Keratinocyte (primary cell): ENCODE data around the gene RAB30. TPM values are rescaled to one million over a fixed set of nuclear protein-coding genes. Genes with fewer than 3 reads are reported as not detected.

Experiments used
- DNase-seq: peaks from one replicate; pipeline ENCODE4 v3.0.0-alpha.2; 2011; ENCODE audit warnings: low read depth, missing footprints, low spot score
- FAIRE-seq: peaks from 2 replicates; lab custom pipeline; 2011; peaks lifted over from hg19 to GRCh38; lab: Jason Lieb, UNC
- H2AFZ ChIP-seq: 2 replicates; pipeline ENCODE4 v1.6.0; 2012; ENCODE audit warnings: low read length, control low read depth, inconsistent platforms; ENCODE audit not compliant: control insufficient read depth
- H3K27ac ChIP-seq: 2 replicates; pipeline ENCODE4 v1.5.1; 2011; ENCODE audit warnings: low read length; ENCODE audit not compliant: control insufficient read depth, insufficient read depth
- H3K27me3 ChIP-seq: 3 replicates; pipeline ENCODE4 v1.6.0; 2011; ENCODE audit warnings: low read length; ENCODE audit not compliant: control insufficient read depth, insufficient read depth; ENCODE audit errors: extremely low read depth
- H3K36me3 ChIP-seq, 2 experiments: 2 replicates in 1 of 2; 3 replicates in 1 of 2; pipeline ENCODE4 v1.5.1; 2011; ENCODE audit warnings: low read length in 2 of 2, mild to moderate bottlenecking in 1 of 2; ENCODE audit not compliant: control insufficient read depth in 2 of 2, insufficient read depth in 2 of 2; ENCODE audit errors: extremely low read depth in 1 of 2
- H3K4me1 ChIP-seq: 3 replicates; pipeline ENCODE4 v1.5.1; 2011; ENCODE audit warnings: low read length; ENCODE audit not compliant: control insufficient read depth, insufficient read depth; ENCODE audit errors: extremely low read depth
- H3K4me2 ChIP-seq: 3 replicates; pipeline ENCODE4 v1.6.0; 2011; ENCODE audit warnings: low read depth, low read length; ENCODE audit not compliant: control insufficient read depth, insufficient read depth; ENCODE audit errors: extremely low read depth
- H3K4me3 ChIP-seq, 3 experiments: fragments of 200-600 bp in 1 of 3; sonication (generic) in 1 of 3; 2 replicates in 2 of 3; 3 replicates in 1 of 3; pipeline ENCODE4 v1.5.1; 2011 to 2016; ENCODE audit warnings: low read length in 3 of 3, mild to moderate bottlenecking in 3 of 3, control low read depth in 2 of 3, inconsistent platforms in 1 of 3, low read depth in 1 of 3, mixed read lengths in 1 of 3, mixed run types in 1 of 3, moderate library complexity in 1 of 3; ENCODE audit not compliant: control insufficient read depth in 2 of 3, insufficient read depth in 2 of 3; ENCODE audit errors: extremely low read depth in 1 of 3
- H3K79me2 ChIP-seq: 2 replicates; pipeline ENCODE4 v1.6.0; 2012; ENCODE audit warnings: low read length; ENCODE audit not compliant: control insufficient read depth, insufficient read depth
- H3K9ac ChIP-seq: 3 replicates; pipeline ENCODE4 v1.6.0; 2011; ENCODE audit warnings: low read length; ENCODE audit not compliant: control insufficient read depth, insufficient read depth; ENCODE audit errors: extremely low read depth
- H3K9me1 ChIP-seq: 3 replicates; pipeline ENCODE4 v1.6.0; 2011; ENCODE audit warnings: low read length; ENCODE audit not compliant: control insufficient read depth, insufficient read depth; ENCODE audit errors: extremely low read depth
- H3K9me3 ChIP-seq: 2 replicates; pipeline ENCODE4 v1.5.1; 2012; ENCODE audit warnings: low read depth, low read length; ENCODE audit not compliant: control insufficient read depth
- H4K20me1 ChIP-seq: 3 replicates; pipeline ENCODE4 v1.6.0; 2011; ENCODE audit warnings: low read length; ENCODE audit not compliant: control insufficient read depth, insufficient read depth; ENCODE audit errors: extremely low read depth
- EZH2 ChIP-seq: IDR thresholded peaks from one replicate; pipeline ENCODE4 v1.6.1; 2012; ENCODE audit warnings: inconsistent platforms, mild to moderate bottlenecking, low read length, moderate library complexity
- dilution Hi-C: fragments of 300-500 bp; cut with MboI; formaldehyde crosslinking; loops from one replicate; pipeline ENCODE4 v1.7.0; 2020; ENCODE audit warnings: low sequenced_read_pairs; ENCODE audit not compliant: extremely low pct_ligation_motif_present
- polyA plus RNA-seq, 5 experiments: library from polyadenylated mRNA; depleted of rRNA in 3 of 5; stranded (reverse) in 3 of 5; stranded (forward) in 1 of 5; unstranded in 1 of 5; fragments of >200 nt; gene quantifications; 1 replicate in 1 of 5; 2 replicates in 3 of 5; 3 replicates in 1 of 5; pipeline versions ENCODE4 v1.2.1 to v1.2.3, GENCODE V29; 2011 to 2012; ENCODE audit warnings: missing spikeins in 2 of 5, low read depth in 1 of 5, low replicate concordance in 1 of 5
- TF ChIP-seq, protein P1 (sequence below), 3 experiments: IDR thresholded peaks in 1 of 3; conservative IDR thresholded peaks in 1 of 3; optimal IDR thresholded peaks in 1 of 3; 2 replicates in 2 of 3; 3 replicates in 1 of 3; pipeline versions ENCODE3 to v1.5.1; 2011; ENCODE audit warnings: low read length in 3 of 3, mild to moderate bottlenecking in 3 of 3, moderate library complexity in 2 of 3, control low read depth in 1 of 3, inconsistent platforms in 1 of 3; ENCODE audit not compliant: insufficient read depth in 2 of 3; ENCODE audit errors: extremely low read depth in 1 of 3

The RAB30 gene
- polyA plus RNA-seq, 1 donor (not counting 4 experiments of a cell fraction or from before 2014, with no cell fraction given): 9.3 TPM

GRCh38 chr11:83020942-83021779, 50.5 kb downstream of the RAB30 start:
- H3K27ac ChIP-seq: no peak overlapping the region
- H3K9me3 ChIP-seq: no peaks in the 10 kb centered on the region
- no peaks in the 10 kb centered on the region for H4K20me1 ChIP-seq
- no peaks in the 10 kb centered on the region for H3K36me3 ChIP-seq
- no peaks in the 10 kb centered on the region for H3K9me1 ChIP-seq
- TF ChIP-seq, protein P1, sequence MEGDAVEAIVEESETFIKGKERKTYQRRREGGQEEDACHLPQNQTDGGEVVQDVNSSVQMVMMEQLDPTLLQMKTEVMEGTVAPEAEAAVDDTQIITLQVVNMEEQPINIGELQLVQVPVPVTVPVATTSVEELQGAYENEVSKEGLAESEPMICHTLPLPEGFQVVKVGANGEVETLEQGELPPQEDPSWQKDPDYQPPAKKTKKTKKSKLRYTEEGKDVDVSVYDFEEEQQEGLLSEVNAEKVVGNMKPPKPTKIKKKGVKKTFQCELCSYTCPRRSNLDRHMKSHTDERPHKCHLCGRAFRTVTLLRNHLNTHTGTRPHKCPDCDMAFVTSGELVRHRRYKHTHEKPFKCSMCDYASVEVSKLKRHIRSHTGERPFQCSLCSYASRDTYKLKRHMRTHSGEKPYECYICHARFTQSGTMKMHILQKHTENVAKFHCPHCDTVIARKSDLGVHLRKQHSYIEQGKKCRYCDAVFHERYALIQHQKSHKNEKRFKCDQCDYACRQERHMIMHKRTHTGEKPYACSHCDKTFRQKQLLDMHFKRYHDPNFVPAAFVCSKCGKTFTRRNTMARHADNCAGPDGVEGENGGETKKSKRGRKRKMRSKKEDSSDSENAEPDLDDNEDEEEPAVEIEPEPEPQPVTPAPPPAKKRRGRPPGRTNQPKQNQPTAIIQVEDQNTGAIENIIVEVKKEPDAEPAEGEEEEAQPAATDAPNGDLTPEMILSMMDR (optimal IDR thresholded peaks at IDR 0.05 in 1 of 3, IDR thresholded peaks at IDR 0.05 in 1 of 3, conservative IDR thresholded peaks at IDR 0.05 in 1 of 3; ENCODE audit: extremely low read depth in 1 of 3, insufficient read depth in 2 of 3, low read length in 3 of 3): peak in 1 of 3 experiments; percentile 5
- no peak for TF ChIP-seq EZH2
- peak overlapping the region; percentile 64 for H2AFZ ChIP-seq
- H3K27me3 ChIP-seq: no peaks in the 10 kb centered on the region
- no peaks in the 10 kb centered on the region for H3K79me2 ChIP-seq
- no peak overlapping the region for H3K4me3 ChIP-seq
- dilution Hi-C loops: no loop called here
- no peak overlapping the region for H3K9ac ChIP-seq
- FAIRE-seq (no peak), DNase-seq (no peak)
- H3K4me1 ChIP-seq: peaks cover 22% of the 10 kb centered on the region
- H3K4me2 ChIP-seq: peak overlapping the region; percentile 38

- Histone ChIP-seq H3K4me2 (peak overlapping the region; percentile 36), H3K27ac (no peak overlapping the region), H3K36me3 (no peaks in the 10 kb centered on the region), H3K79me2 (no peaks in the 10 kb centered on the region), H3K9ac (no peak overlapping the region), H3K4me1 (peaks cover 22% of the 10 kb centered on the region), H3K4me3 (no peak overlapping the region), H4K20me1 (no peaks in the 10 kb centered on the region), H3K9me3 (no peaks in the 10 kb centered on the region), H2AFZ (no peak overlapping the region), H3K9me1 (no peaks in the 10 kb centered on the region), H3K27me3 (no peaks in the 10 kb centered on the region)
- dilution Hi-C loops: no loop called here
- DNase-seq (no peak), FAIRE-seq (no peak)
- no peak for TF ChIP-seq EZH2
- TF ChIP-seq, protein P1 (optimal IDR thresholded peaks at IDR 0.05 in 1 of 3, IDR thresholded peaks at IDR 0.05 in 1 of 3, conservative IDR thresholded peaks at IDR 0.05 in 1 of 3; ENCODE audit: extremely low read depth in 1 of 3, insufficient read depth in 2 of 3, low read length in 3 of 3): no peak
These were observed 51.7 kb downstream of the RAB30 start for GRCh38 chr11:83019888-83020579.
